Heart left ventricle (tissue), 16 donors: ENCODE measurements around the gene GNG7. TPM values are rescaled to one million over a fixed set of nuclear protein-coding genes. Genes with fewer than 3 reads are reported as not detected.

ENCODE experiments used
- ATAC-seq, 4 donors: fragments of 200-7000 bp; cut with Tn5 transposase; one replicate each; pipeline ENCODE4 v1.9.1; 2020 to 2022; ENCODE audit warnings: moderate library complexity in 4 of 4, mild to moderate bottlenecking in 3 of 4, moderate number of reproducible peaks in 1 of 4
- DNase-seq, 5 donors: peaks; one replicate each; pipeline ENCODE4 v3.0.0-alpha.2; 2020
- H3K27ac ChIP-seq, 12 donors: fragments of 200-600 bp; sonication (generic) in 4 of 12; one replicate each; pipeline versions ENCODE4 v1.5.0 to v1.8.0; 2016 to 2022; ENCODE audit warnings: mild to moderate bottlenecking in 2 of 12
- H3K27me3 ChIP-seq, 9 donors: fragments of 200-600 bp; sonication (generic) in 2 of 9; one replicate each; pipeline versions ENCODE4 v1.5.1 to v1.8.0; 2016 to 2022; ENCODE audit warnings: mild to moderate bottlenecking in 3 of 9
- H3K36me3 ChIP-seq, 9 donors: fragments of 200-600 bp; sonication (generic) in 2 of 9; one replicate each; pipeline versions ENCODE4 v1.5.0 to v1.8.0; 2018 to 2022; ENCODE audit warnings: mild to moderate bottlenecking in 2 of 9
- H3K4me1 ChIP-seq, 12 donors: fragments of 200-600 bp; sonication (generic) in 4 of 12; one replicate each; pipeline versions ENCODE4 v1.5.0 to v1.8.0; 2016 to 2022; ENCODE audit warnings: mild to moderate bottlenecking in 3 of 12
- H3K4me3 ChIP-seq, 12 donors: fragments of 200-600 bp; sonication (generic) in 4 of 12; one replicate each; pipeline versions ENCODE4 v1.5.0 to v1.8.0; 2017 to 2022; ENCODE audit warnings: mild to moderate bottlenecking in 9 of 12, moderate library complexity in 4 of 12
- H3K9me3 ChIP-seq, 12 donors: fragments of 200-600 bp; sonication (generic) in 4 of 12; one replicate each; pipeline versions ENCODE4 v1.5.0 to v1.8.0; 2016 to 2022; ENCODE audit warnings: mild to moderate bottlenecking in 1 of 12
- CTCF ChIP-seq, 12 donors: fragments of 200-600 bp; sonication (generic) in 4 of 12; IDR thresholded peaks; one replicate each; pipeline versions ENCODE4 v1.5.0 to v1.8.0; 2018 to 2022; ENCODE audit warnings: antibody characterized with exemption in 12 of 12, mild to moderate bottlenecking in 5 of 12
- POLR2A ChIP-seq, 2 donors: fragments of 450-650 bp; IDR thresholded peaks; one replicate each; pipeline ENCODE4 v1.6.1; 2017; ENCODE audit warnings: antibody characterized with exemption in 2 of 2, mild to moderate bottlenecking in 2 of 2, moderate library complexity in 2 of 2
- WGBS, 4 donors: extraction: QIAGEN DNeasy Blood & Tissue Kit in 2 of 4; methylation state at CpG; one replicate each; pipeline versions ENCODE4 v1.1.5 to v1.1.7; 2013 to 2018; 5-methylcytosine and 5-hydroxymethylcytosine counted together
- intact Hi-C, 10 donors: fragments of 100-400 bp; cut with DNase I; formaldehyde crosslinking; loops; one replicate each; pipeline versions ENCODE4 v1.11.1 to v1.14.2; 2022
- polyA plus RNA-seq, 2 donors: library from polyadenylated mRNA; stranded (reverse); fragments of 200-250 nt; gene quantifications; one replicate each; pipeline ENCODE4 v1.2.3, GENCODE V29; 2013
- total RNA-seq, 9 donors: library from RNA; depleted of rRNA in 2 of 9; stranded (reverse); fragments of >200 nt in 2 of 9; fragmentation: NEBNext Ultra II Directional in 3 of 9; extraction: Animal tissue kit (Norgen Biotek cat#: 25700) in 3 of 9; gene quantifications; one replicate each; pipeline versions ENCODE4 v1.1.0 to v1.2.4, GENCODE V29; 2016 to 2023
- donor health status: ischemic (EF 13 %, LVEDD 7.1; RV severe dilation, severe dysfunction).
- donor health status: healthy with polysubstance abuse.
- donor health status: DM: no; HTN: yes; CAD: no.
- donor health status: DM: no; HTN: no; CAD: no.
- donor health status: ischemic (EF 25% LVEDD 6.9; RV normal size, moderate dysfunction).
- donor health status: ischemic (EF 25% LVEDD 5.7; RV mildly dilated, moderate dysfunction).
- donor health status: healthy.
- donor health status: DM: yes; HTN: yes; CAD: no.
- donor health status: ischemic (EF 35%, LVEDD 5.7; RV mildly dilated, moderate dysfunction).
- donor health status: nonischemic (EF 11% LVEDD 7.7; RV severe dilation, severe dysfunction).
- donor health status: DM: yes; HTN: yes; CAD: no.
- donor health status: PGD.
- donor health status: ischemic (EF 29% LVEDD 5.4; RV normal size, mild dysfunction).
- donor health status: nonischemic (EF 23%, LVEDD 6.1; RV moderate dilation, normal function).

GNG7 gene
- total and polyA plus RNA-seq, 11 donors, result 11.7 to 46.4 (median 24.0) TPM

- peak in 3 of 4 donors; percentile 10 to 43 (median 12) for ATAC-seq
- Histone ChIP-seq H3K27me3 (peaks cover 0 to 41% (median 0%) of the 10 kb centered on the region in 9 donors), H3K4me3 (peak overlapping the region; percentile 27 to 65 (median 54)), H3K36me3 (no peaks in the 10 kb centered on the region), H3K27ac (peak overlapping the region in 11 of 12 donors; percentile 42 to 82 (median 66)), H3K9me3 (peaks cover 0 to 6% (median 1%) of the 10 kb centered on the region in 12 donors), H3K4me1 (peaks cover 2 to 41% (median 17%) of the 10 kb centered on the region in 12 donors)
- intact Hi-C loops, result no loop called here
- 18 to 30% (median 23%) methylated on average over 32 of the region's 32 CpGs for WGBS, 4 donors
- no peak for DNase-seq
- TF ChIP-seq POLR2A (IDR thresholded peaks at IDR 0.05) (no peak), CTCF (IDR thresholded peaks at IDR 0.05) (no peak)
Observed at GRCh38 chr19:2488405-2488941, 214.0 kb downstream of the GNG7 start.

- peak overlapping the region in 6 of 12 donors; percentile 52 to 65 (median 63) for H3K4me3 ChIP-seq
- DNase-seq (peak in 2 of 5 donors; percentile 49 to 59), ATAC-seq (peak in 3 of 4 donors; percentile 17 to 47 (median 21))
- no peaks in the 10 kb centered on the region for H3K36me3 ChIP-seq
- peak overlapping the region in 5 of 12 donors; percentile 53 to 82 (median 74) for H3K27ac ChIP-seq
- no peak for TF ChIP-seq POLR2A (IDR thresholded peaks at IDR 0.05)
- no peak for TF ChIP-seq CTCF (IDR thresholded peaks at IDR 0.05)
- peaks cover 0 to 12% (median 8%) of the 10 kb centered on the region in 12 donors for H3K9me3 ChIP-seq
- H3K4me1 ChIP-seq, result peaks cover 2 to 38% (median 17%) of the 10 kb centered on the region in 12 donors
- H3K27me3 ChIP-seq, result peaks cover 0 to 41% (median 0%) of the 10 kb centered on the region in 9 donors
- WGBS, 4 donors, result 26 to 44% (median 39%) methylated on average over 12 to 15 of the region's 15 CpGs
- intact Hi-C loops, result no loop called here
Observed at GRCh38 chr19:2487842-2488241, 214.7 kb downstream of the GNG7 start.

- DNase-seq, result no peak
- H3K9me3 ChIP-seq, result peaks cover 0 to 20% (median 10%) of the 10 kb centered on the region in 12 donors
- WGBS, 4 donors, result 88 to 93% (median 89%) methylated on average over 12 of the region's 12 CpGs
- no peak overlapping the region for H3K27ac ChIP-seq
- peaks cover 2 to 38% (median 17%) of the 10 kb centered on the region in 12 donors for H3K4me1 ChIP-seq
- TF ChIP-seq CTCF (IDR thresholded peaks at IDR 0.05) (no peak), POLR2A (IDR thresholded peaks at IDR 0.05) (no peak)
- H3K4me3 ChIP-seq, result no peak overlapping the region
- no peaks in the 10 kb centered on the region for H3K36me3 ChIP-seq
- no peak for ATAC-seq
- peaks cover 0 to 37% (median 0%) of the 10 kb centered on the region in 9 donors for H3K27me3 ChIP-seq
- intact Hi-C loops, result no loop called here
Observed at GRCh38 chr19:2487090-2487489, 215.4 kb downstream of the GNG7 start.

- 66 to 84% (median 72%) methylated on average over 8 of the region's 8 CpGs for WGBS, 4 donors
- Histone ChIP-seq H3K27me3 (peaks cover 0 to 23% (median 0%) of the 10 kb centered on the region in 9 donors), H3K4me1 (peaks cover 2 to 28% (median 17%) of the 10 kb centered on the region in 12 donors), H3K9me3 (peaks cover 0 to 21% (median 10%) of the 10 kb centered on the region in 12 donors), H3K4me3 (no peak overlapping the region), H3K27ac (no peak overlapping the region), H3K36me3 (no peaks in the 10 kb centered on the region)
- ATAC-seq (no peak), DNase-seq (no peak)
- TF ChIP-seq CTCF (IDR thresholded peaks at IDR 0.05) (no peak), POLR2A (IDR thresholded peaks at IDR 0.05) (no peak)
- intact Hi-C loops, result no loop called here
Observed at GRCh38 chr19:2485428-2485827, 217.1 kb downstream of the GNG7 start.
